NOMO-1 (cell line): ENCODE measurements around the gene ZFR.

ENCODE experiments used
- DNase-seq, 2 experiments: peaks; one replicate each; lab custom pipeline; 2025; ENCODE audit not compliant: unreplicated experiment in 2 of 2; lab: John Stamatoyannopoulos, UW

Gene ZFR

DNA sequence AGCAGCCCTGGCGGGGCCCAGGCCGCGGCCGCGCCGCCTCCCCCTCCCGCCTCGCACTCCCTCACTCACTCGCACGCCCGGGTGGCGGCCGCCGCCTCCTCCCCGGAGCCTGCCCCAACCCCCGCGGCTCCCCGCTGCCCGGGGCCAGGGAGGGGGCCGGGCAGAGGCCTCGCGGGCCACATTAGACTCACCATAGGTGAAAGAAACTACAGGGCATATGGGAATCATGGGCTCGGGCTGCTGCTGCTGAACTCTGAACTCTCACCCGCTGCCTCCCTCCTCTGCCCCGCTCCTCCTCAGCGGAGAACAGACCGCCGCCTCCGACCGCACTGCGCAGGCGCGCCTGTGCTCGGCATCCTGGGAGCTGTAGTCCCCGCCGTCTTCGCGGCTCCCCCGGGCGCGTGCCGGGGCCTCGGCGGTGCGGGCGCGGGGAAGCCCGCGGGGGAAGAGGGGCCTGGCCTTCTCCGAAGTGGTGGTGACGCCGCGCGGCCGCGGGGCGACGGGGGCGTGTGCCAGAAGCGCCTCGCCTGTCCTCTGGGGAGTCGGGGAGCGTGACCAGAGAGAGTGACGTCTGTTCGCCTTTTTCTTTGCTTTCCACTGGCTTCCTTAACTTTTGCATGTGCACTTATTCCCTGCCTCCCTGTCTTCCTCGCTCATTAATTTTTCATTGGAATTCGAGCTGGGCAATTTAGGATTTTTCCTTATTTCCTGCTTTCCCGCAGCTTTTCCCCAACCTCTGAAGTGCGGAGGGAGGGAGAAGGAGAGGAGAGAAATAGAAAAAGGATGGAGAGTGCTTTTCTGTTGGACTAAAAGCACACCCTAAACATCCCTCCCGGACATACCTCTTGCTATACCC is at the start of gene ZFR:
ZFR (minus strand) TSS at position 310 of the 856 bp plus-strand sequence; CDS start at position 228, 82 bp downstream.
- DNase-seq: peak; percentile 97 to 98

DNA sequence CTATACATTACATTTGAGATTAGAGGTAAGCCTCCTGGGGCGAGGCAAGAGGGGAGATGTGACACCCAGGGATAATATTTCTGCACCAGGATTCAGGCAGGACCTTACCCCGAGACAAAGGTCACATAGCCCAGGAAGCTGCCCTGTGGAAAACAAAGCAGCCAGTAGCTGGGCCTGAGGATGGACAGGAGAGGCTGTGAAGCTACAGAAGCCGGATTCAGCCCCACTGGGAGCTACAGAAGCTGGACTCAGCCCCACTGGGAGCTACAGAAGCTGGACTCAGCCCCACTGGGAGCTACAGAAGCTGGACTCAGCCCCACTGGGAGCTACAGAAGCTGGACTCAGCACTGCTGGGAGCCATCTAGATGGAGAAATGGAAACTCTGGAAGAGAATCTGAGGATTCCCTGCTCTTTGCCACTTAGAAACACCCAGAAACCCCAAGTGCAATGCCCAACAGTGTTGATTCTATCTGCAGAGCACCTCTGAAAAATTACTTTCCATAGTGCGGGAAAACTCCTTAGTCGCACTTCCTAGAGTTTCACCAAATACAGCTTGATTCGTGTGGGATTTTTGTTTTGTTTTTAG is 46.5 kb upstream of the ZFR start:
- no peak for DNase-seq

DNA sequence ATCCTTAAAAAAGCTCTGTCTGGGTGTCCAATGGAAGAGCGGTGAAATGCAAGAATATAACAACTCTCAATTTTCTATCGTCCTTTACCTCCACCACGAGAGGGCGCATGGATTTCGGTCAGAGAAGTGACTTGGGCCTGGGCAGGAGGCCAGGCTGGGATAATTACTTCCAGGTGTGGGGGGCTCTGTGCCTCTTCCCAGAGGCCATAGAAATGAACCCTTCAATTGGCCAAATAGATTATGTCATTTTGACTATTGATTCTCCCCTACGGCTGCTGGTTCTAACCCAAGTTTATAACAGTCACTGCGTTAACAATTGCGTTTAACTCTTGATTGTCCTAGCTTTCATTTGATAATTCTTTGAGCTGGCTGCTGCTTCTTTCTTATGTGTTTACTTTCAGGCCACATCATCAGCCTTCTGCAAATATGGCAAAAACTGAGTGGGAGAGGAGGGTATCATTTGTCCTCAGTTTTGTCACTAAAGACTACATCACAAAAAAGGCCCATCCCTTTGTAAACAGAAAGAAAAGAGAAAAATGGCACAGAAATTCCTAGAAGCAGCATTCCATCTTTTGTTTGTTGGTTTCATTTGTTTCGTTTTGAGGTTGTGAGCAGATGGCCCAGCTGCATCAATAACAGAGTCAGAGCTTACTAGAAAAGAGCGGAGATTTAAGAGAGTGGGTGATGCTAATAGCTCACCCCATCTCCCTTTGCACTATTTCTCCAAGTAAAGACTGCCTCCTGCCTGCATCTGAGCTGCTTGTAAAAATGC is 45.4 kb upstream of the ZFR start:
- DNase-seq: peak; percentile 86 to 91

DNA sequence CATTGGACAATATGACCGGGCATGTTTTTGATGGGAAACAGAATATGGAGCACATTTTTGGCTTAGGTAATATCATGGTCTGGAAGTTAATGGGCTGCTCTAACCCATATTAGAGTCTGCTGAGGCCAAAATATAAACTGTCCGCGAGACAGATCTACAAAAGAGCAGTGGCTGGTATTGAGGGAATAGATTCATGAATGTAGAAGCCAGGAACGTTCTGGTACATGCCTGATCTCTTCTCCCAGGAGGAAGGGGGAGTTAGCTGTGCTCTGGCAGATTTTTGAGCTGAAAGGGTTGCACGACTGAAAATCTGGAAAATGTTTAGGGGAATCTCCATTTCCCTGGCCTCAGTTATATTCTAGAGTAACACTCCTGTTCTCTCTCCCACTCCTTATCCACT is 42.9 kb upstream of the ZFR start:
- no peak for DNase-seq

DNA sequence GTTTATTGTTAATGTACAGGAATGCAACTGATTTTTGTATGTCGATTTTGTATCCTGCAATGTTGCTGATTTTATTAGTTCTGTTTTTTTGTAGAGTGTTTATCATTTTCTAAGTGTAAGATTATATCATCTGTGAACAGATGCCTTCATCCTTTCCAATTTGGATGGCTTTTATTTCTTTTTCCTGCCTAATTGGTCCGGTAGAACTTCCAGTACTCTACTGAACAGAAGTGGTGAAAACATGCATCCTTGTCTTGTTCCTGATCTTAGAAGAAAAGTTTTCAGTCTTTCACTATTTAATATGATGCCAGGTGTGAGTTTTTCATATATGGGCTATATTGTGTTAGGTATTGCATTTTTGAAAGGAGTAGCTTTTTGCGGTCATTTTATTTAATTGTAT is 42.5 kb upstream of the ZFR start:
- no peak for DNase-seq

DNA sequence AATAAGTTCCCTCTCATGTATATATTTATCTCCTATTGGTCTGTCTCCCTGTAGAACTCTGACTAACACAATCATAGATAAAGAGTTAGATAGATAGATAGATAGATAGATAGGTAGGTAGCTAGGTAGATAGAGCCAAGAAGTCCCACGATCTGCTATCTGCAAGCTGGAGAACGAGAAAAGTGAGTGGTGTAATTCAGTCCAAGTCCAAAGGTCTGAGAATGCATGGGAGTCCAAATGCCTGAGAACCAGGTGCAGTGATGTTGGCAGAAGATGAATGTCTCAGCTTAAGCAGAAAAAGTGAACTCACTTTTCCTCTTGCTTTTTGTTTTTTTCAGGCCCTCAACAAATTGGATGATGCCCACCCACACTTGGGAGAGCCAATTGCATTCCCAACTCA is 37.7 kb upstream of the ZFR start:
- no peak for DNase-seq

DNA sequence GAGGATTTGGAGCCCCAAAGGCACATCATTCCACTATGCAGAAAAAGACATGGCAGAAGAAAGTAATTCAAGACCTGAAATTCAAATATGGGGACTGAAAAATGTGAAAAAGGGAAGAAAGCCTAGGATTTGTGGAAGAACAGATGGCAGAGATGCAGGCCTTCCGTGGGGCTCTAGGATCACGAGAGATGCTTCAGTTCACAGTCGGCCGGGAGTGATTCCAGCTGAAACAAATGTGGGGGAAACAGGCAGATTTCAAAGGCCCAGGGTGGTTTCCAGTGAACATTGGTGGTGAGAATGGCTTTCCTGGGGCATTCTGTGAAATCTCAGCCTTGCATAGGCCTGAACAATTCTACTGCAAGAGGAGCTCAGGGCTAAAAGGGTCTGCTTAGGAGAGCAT is 34.6 kb upstream of the ZFR start:
- no peak for DNase-seq

DNA sequence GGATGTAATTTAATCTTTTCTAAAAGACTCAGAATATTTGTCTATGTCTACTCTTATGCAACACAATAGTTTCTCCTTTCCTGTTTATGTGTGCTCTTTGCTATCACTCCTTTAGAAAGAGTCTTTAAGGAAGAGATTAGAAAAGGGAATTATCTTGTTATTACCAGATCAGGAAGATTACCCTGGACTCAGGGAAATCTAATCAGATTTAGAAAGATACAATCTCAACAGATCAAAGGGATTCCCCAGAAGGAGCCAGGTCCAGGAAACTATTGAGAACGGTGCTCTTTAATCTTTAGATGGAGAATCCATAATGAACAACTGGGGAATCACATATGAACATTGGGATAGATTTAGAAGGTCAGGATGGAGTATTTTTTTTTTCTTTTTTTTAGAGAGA is 32.4 kb upstream of the ZFR start:
- DNase-seq: no peak

DNA sequence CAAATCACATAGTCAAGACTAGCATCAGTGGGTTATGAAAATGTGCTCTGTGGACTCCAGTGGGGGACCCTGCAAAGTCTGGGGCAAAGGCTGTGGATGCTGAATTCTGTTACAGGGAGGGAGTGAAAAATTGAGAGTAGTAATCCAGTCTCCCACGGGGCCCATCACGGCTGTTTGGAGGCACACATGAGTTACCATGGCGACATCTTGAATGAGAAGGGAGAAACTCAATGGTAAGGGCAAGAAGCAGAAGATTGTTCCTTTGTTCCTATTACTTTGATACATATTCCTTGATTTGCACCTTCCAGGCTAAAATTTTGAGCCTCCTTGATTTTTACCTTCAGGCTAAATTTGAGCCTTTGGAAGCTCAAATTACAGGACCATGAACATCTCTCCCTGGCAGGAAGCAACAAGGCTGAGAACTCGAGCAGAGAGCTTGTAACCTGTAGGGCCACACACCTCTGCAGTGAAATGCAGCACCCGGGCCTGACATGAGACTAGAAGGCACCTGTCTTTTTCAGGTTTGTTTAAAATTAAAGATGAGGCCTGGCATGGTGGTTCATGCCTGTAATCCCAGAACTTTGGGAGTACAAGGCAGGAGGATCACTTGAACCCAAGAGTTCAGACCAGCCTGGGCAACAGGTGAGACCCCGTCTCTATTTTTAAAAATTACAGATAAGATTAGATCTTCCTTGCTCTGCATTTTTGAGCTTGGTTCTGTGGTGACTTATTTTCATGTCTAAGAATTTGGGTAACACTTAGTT is 31.0 kb upstream of the ZFR start:
- peak in 1 of 2 experiments; percentile 9 for DNase-seq

DNA sequence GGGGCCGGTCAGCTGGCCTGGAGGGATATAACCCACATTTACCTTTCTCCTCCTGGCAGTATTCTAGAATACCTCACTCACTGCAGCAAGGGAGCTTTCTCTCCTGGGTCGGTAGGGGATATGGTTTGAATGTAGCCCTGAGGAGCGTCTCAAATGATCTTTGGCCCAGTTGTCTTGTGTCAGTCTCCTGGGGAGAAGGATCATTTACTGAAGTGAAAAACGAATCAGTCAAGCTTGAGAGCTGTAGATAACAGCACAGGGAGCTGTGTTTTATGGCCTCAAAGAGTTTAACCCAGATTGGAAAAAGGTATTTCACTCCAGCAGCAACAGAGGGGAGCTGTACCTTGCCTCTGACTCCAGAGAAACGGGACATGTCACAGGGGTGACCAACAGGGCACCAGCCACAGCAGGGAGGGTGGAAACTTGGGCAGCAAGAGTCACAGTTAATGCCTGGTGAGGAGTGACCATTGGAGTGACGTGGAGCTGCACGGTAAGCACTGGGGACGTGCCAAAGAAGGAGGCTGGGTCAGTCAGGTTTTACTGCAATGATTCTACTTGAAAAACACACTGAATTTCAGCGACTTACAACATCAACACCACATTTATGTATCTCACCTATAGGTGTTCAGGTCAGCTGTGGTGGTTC is 29.8 kb upstream of the ZFR start:
- DNase-seq: no peak

DNA sequence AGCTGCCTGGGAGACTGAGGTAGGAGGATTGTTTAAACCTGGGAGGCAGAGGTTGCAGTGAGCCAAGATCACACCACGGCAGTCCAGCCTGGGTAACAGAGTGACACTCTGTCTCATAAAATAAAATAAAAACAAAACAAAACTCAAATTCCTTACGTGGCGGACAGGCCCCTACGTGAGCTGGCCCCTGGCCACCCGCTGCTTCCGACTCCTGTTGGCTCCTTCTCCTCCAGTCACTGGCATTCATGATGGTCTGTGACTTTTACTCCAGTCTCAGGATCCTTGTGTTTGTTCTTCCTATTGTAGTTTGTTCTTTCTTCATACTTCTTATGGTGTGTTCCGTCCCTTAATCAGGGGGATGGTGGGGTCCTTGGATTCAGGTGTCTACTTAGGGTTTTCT is 28.5 kb upstream of the ZFR start:
- DNase-seq: no peak

DNA sequence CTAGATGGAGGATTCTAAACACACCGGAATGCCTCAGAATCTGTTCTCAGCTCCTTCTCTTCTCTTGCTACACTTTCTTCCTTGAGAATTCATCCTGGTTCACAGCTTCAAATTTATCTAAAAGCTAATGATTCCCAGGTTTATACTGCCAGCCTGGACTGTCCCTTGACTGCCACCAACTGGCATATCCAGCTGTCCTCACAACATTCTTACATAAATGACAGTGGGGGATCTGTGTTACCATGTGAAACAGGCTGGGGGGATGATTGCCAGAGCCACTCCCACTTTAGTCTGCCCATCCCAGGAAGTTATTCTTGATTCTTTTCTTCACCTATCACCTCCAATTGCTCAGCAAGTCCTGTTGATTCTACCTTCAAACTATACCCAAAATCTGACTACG is 27.2 kb upstream of the ZFR start:
- DNase-seq: no peak

DNA sequence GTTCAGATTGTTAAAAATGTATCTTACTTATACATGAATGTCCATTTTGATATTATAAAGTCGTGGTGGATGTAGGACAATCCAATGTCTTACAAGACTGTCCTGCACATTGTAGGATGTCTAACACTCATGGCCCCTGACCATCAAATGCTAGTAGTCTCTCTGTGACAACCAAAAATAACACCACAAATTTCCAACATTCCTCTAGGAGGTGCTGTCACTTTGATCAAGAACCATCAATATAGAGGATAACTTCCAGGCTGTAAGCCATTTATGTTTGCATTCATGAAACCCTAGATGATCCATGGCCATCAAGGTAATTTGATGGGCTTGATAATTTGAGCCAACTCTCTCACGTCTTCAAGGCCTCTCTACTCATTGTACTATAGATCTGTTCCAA is 20.5 kb upstream of the ZFR start:
- DNase-seq: no peak

DNA sequence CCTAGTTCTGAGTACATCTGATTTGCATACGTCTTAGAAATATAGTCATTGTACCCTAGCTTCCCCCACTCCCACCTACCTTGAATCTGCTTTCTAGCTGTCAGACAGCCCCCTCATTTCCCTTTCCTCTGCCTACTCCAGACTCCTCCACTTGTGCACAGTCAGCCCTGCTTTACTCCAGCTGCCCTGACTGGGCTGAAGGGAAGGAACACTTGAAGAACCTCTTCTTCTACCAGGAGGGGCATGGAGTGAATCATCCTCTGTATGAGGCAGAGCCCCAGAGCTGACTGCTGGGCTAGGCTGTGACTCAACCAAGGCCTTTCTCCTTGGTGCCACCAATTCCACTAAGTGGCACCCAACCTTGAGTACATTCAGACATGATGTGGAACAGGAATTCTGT is 18.1 kb upstream of the ZFR start:
- no peak for DNase-seq

DNA sequence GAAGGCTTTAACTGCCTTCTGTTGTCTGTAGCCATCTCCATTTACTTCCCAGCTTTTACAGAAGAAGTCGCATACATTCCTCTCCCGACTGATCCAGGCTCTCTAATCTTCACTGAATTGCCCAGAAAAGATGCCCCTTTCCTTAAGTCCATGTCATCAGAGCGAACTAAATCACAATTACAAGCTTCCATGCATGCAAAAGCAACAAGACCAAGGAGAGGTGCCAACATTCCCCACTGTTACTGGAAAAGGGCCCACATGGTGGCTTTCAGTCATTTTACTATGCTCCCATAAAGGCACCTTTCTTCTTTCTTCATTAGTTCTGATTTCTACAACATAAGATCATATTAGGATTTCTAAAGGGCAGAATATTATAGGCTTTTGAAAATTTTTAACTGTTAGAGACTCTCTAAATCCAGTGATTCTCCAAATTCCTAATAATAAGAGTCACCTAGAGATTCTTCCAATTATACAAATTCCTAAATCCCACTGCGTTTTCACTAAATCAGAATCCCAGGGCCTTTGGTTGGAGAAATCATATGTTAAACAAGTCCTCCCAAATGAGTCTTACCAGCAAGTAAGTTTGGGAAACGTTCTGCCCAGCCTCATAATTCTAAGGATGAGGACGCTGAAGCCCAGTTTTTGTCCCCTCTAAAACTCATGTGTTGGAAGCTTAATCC is 17.0 kb upstream of the ZFR start:
- DNase-seq: no peak

DNA sequence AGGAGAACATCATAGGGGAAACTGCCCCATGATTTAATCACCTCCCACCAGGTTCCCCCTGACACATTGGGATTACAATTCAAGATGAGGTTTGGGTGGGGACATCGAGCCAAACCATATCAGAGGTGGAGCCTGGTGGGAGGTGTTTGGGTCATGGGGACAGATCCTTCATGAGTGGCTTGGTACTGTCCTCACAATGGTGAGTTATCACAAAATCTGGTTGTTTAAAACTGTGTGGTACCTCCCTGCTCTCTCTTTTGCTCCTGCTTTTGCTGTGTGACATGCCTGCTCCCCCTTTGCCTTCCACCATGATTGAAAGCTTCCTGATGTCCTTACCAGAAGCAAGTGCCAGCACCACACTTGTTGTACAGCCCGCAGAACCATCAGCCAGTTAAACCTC is 16.2 kb upstream of the ZFR start:
- no peak for DNase-seq

DNA sequence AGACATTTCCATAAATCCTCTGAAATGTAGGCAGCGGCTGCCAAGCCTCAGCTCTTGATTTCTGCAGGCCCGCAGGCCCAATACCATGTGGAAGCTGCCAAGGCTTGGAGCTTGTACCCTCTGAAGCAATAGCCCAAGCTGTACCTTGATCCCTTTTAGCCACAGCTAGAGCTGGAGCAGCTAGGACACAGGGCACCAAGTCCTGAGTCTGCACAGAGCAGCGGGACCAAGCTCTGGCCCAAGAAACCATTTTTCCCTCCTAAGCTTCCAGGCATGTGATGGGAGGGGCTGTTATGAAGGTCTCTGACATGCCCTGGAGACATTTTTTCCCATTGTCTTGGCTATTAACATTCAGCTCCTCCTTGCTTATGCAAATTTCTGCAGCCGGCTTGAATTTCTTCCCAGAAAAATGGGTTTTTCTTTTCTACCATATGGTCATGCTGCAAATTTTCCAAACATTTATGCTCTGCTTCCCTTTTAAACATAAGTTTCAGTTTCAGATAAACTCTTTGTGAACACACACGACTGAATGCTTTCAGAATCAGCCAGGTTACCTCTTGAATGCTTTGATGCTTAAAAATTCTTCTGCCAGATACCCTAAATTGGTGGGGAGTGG is 14.4 kb upstream of the ZFR start:
- no peak for DNase-seq

DNA sequence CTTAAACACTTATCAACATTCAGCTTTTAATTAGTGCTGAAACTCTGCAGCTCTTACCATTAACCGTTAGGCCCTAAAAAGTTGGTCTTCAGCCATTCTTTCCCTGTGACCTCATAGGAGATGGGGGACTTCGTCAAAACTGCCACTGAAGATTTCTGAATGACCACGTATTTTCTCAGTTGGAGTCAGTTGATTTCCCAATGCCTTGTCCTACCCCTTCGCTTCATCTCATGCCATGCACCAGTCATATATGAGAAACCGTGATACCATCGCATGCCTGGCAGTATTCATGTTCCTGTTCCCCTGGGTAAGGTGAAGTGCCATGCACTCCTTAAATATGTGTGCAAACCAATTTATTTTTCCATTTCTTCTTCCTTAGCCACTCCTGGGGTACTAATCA is 10.8 kb upstream of the ZFR start:
- no peak for DNase-seq

DNA sequence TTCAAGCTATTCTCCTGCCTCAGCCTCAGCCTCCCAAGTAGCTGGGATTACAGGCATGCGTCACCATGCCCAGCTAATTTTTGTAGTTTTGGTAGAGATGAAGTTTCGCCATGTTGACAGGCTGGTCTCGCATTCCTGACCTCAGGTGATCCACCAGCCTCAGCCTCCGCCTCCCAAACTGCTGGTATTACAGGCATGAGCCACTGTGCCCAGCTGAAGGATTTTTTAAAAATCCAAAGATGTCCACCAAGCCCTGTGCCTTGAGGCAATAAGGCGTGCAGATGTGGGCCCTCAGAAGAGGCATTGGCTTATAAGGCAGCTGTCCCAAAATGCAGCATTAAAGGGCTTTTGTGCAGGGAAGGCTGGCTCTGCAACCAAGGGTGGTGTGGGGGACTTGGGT is 10.3 kb upstream of the ZFR start:
- DNase-seq: no peak

DNA sequence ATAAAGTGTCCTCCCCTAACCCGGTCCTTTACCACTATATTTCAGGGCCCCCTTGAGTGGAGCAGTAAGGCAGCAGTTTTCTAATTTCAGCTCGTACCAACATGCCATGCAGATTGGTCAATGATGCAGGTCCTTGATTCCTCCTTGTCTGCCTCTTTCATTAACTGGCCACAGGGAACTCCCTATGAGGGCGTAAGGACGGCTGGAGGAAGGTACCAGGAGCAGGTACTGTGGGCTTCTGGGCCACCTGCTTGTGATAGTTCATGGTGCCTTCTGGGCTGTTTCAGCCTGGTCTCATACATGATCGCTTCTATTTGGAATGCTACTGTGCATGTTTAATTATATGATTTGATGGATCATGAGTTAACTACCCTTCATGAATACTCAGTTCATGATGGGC is 9.4 kb upstream of the ZFR start:
- DNase-seq: no peak
